GM18951 (cell line): ENCODE results near the gene NMNAT3.

Source experiments
- POLR2A ChIP-seq: IDR thresholded peaks from 4 replicates; pipeline ENCODE4 v1.6.1; 2011; ENCODE audit warnings: mild to moderate bottlenecking; ENCODE audit not compliant: insufficient read length, insufficient read depth; ENCODE audit errors: extremely low read depth
- in situ Hi-C: fragments of 300-500 bp; cut with MboI; formaldehyde crosslinking; loops from one replicate; pipeline ENCODE4 v1.12.0; 2022; ENCODE audit warnings: low sequenced_read_pairs, mixed read lengths, inconsistent platforms; ENCODE audit not compliant: unreplicated experiment

Gene NMNAT3

GRCh38 chr3:139638518-139638917, 39.3 kb downstream of the NMNAT3 start:
- no peak for TF ChIP-seq POLR2A
- in situ Hi-C loops = no loop called here

GRCh38 chr3:139636511-139636910, 41.3 kb downstream of the NMNAT3 start:
- in situ Hi-C loops = no loop called here
- TF ChIP-seq POLR2A = no peak

GRCh38 chr3:139634111-139634635, 43.6 kb downstream of the NMNAT3 start:
- in situ Hi-C loops = no loop called here
- no peak for TF ChIP-seq POLR2A

- in situ Hi-C loops = no loop called here
Observed at GRCh38 chr3:139633511-139633910, 44.3 kb downstream of the NMNAT3 start.

GRCh38 chr3:139630542-139630941, 47.2 kb downstream of the NMNAT3 start:
- TF ChIP-seq POLR2A = no peak
- in situ Hi-C loops = no loop called here

More at GRCh38 chr3:139633511-139633910, 44.3 kb downstream of the NMNAT3 start:
- no peak for TF ChIP-seq POLR2A

GRCh38 chr3:139629033-139629432, 48.7 kb downstream of the NMNAT3 start:
- in situ Hi-C loops = no loop called here

GRCh38 chr3:139627759-139628158, 50.0 kb downstream of the NMNAT3 start:
- in situ Hi-C loops = no loop called here
- no peak for TF ChIP-seq POLR2A

More at GRCh38 chr3:139629033-139629432, 48.7 kb downstream of the NMNAT3 start:
- no peak for TF ChIP-seq POLR2A

- no peak for TF ChIP-seq POLR2A
- in situ Hi-C loops = no loop called here
Observed at GRCh38 chr3:139620438-139620837, 57.3 kb downstream of the NMNAT3 start.

GRCh38 chr3:139619484-139619883, 58.3 kb downstream of the NMNAT3 start:
- in situ Hi-C loops = no loop called here
- no peak for TF ChIP-seq POLR2A

GRCh38 chr3:139617672-139618268, 60.0 kb downstream of the NMNAT3 start:
- in situ Hi-C loops = no loop called here
- no peak for TF ChIP-seq POLR2A

GRCh38 chr3:139611528-139611927, 66.2 kb downstream of the NMNAT3 start:
- TF ChIP-seq POLR2A = no peak

GRCh38 chr3:139610886-139611285, 66.9 kb downstream of the NMNAT3 start:
- in situ Hi-C loops = no loop called here
- TF ChIP-seq POLR2A = no peak

More at GRCh38 chr3:139611528-139611927, 66.2 kb downstream of the NMNAT3 start:
- in situ Hi-C loops = no loop called here

- in situ Hi-C loops = no loop called here
- no peak for TF ChIP-seq POLR2A
Observed at GRCh38 chr3:139608924-139609323, 68.8 kb downstream of the NMNAT3 start.

GRCh38 chr3:139608108-139608380, 69.7 kb downstream of the NMNAT3 start:
- TF ChIP-seq POLR2A = no peak
- in situ Hi-C loops = no loop called here
